GM18498 (cell line): Measurements from ENCODE around the gene OR51A7.
"Not testable (repeated sequence)": the region's sequence is repeated elsewhere in the genome, so short reads cannot be mapped to it uniquely, and the experiment has no call there.

Experiments
- ATAC-seq: cut with Tn5 transposase; IDR thresholded peaks from one replicate; pipeline ENCODE4 v1.9.1; 2021; ENCODE audit warnings: mild to moderate bottlenecking, moderate library complexity; ENCODE audit not compliant: unreplicated experiment

The OR51A7 gene

DNA sequence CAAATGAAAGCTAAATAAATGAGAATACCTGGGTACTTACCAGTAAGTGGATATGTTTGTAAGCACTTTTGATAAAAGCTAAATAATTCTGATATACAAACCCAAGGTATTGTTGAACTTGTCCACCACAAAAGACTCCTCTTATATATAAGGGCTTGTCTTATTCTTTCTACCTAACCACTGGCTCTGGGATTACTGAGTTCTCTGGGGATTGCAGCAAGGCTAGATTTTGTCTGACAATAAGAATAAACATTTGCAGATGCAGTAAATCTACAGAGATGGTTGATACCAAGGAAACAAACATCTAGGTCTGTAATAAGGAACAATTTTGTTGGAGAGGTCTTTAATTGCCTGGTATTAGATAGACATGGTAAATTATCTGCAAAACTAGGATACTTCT, 43.9 kb downstream of the OR51A7 start, which contains the start of gene OR51A4:
OR51A4 (minus strand) TSS at position 101 of the 400 bp plus-strand sequence. CDS start 505 bp downstream, outside the sequence.
- ATAC-seq, result no peak

DNA sequence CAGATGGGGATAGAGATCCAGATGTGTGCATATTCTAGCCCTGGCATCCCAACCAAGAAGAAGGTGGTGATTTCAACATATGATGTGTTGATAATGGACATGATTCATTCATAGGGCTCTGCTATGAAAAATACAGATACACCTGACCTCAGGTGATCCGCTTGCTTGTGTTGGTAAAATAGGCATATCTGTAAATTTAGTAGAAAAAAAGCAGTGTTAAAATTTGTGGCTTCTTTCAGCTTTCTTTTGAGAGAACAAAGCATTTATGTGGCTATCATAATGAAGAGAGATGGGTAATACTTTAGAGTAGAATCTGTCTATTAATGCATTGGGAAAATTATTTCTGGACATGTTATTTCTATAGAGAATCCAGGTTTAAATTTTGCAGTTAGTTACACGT, 52.0 kb downstream of the OR51A7 start, which contains the start of gene OR51A2:
OR51A2 (minus strand) TSS at position 101 of the 400 bp plus-strand sequence; CDS start at position 101, 0 bp downstream.
- not testable (repeated sequence) for ATAC-seq

DNA sequence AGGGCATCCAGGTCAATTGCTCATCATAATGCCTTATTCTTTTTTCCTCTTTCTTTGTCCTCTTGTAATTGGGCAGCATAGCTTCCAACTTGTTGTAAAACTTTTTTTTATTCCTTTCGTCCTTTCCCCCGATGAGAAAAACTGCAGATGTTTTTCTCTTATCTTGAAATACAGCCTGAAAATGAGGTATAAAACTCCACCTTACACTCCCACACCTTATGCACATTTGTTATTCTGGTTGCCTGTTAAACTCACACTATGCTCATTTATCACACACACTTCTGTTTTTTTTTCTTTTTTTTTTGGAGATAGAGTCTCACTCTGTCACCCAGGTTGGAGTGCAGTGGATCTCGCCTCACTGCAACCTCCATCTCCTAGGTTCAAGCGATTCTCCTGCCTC, 53.8 kb downstream of the OR51A7 start:
- no peak for ATAC-seq
